Loucy (cell line): ENCODE measurements around the gene PPM1F.

Source experiments
- CTCF ChIP-seq: fragments of 200-600 bp; sonication (generic); conservative IDR thresholded peaks from 2 replicates; pipeline ENCODE4 v1.5.1; 2014; ENCODE audit warnings: mild to moderate bottlenecking, antibody characterized with exemption, low read length
- EZH2phosphoT487 ChIP-seq: fragments of 200-600 bp; IDR thresholded peaks from 2 replicates; pipeline ENCODE4 v1.6.1; 2018; ENCODE audit warnings: antibody characterized with exemption, mild to moderate bottlenecking, moderate library complexity, borderline replicate concordance

GRCh38 chr22:21918466-21919185 is 34.0 kb downstream of the PPM1F start:
- TF ChIP-seq CTCF (no peak), EZH2phosphoT487 (no peak)
